SK-N-SH (cell line): ENCODE measurements around the gene RHOU. TPM values are rescaled to one million over a fixed set of nuclear protein-coding genes. Genes with fewer than 3 reads are reported as not detected.

Experiments
- CTCF ChIA-PET: fragments of 300-600, 350-600 bp; formaldehyde crosslinking; extraction: SDS; loops from one replicate; lab custom pipeline; 2021; lab: Yijun Ruan, JAX
- POLR2A ChIA-PET: fragments of 350-600 bp; sonication (Branson Sonifier 250); formaldehyde crosslinking; extraction: SDS; loops from one replicate; lab custom pipeline; 2020; ENCODE audit warnings: antibody characterized with exemption, inconsistent platforms; lab: Yijun Ruan, JAX
- DNase-seq: peaks from one replicate; pipeline ENCODE4 v3.0.0; 2012
- H2AFZ ChIP-seq: fragments of 200-600 bp; sonication (generic); 2 replicates; pipeline ENCODE4 v1.8.1; 2016; ENCODE audit warnings: antibody characterized with exemption, mild to moderate bottlenecking, low read depth
- H3F3A ChIP-seq: fragments of 200-600 bp; sonication (generic); replicated peaks from 2 replicates; pipeline ENCODE3; 2016; ENCODE audit warnings: antibody characterized with exemption, mild to moderate bottlenecking; ENCODE audit not compliant: insufficient read depth
- H3K27ac ChIP-seq, 2 experiments: fragments of 200-500 bp in 1 of 2; fragments of 200-600 bp in 1 of 2; sonication (Bioruptor generic) in 1 of 2; sonication (generic), shearing (Covaris generic) in 1 of 2; 2 replicates each; pipeline versions ENCODE4 v1.5.1 to v1.6.1; 2014 to 2016; ENCODE audit warnings: low read depth in 2 of 2, inconsistent platforms in 1 of 2, low read length in 1 of 2, mild to moderate bottlenecking in 1 of 2, mixed read lengths in 1 of 2
- H3K27me3 ChIP-seq: fragments of 200-600 bp; sonication (generic), shearing (Covaris generic); 2 replicates; pipeline ENCODE4 v1.6.1; 2016; ENCODE audit warnings: mixed run types; ENCODE audit not compliant: insufficient read depth
- H3K36me3 ChIP-seq, 2 experiments: fragments of 200-500 bp in 1 of 2; fragments of 200-600 bp in 1 of 2; sonication (Bioruptor generic) in 1 of 2; sonication (generic) in 1 of 2; replicated peaks in 1 of 2; 2 replicates each; pipeline versions ENCODE3 to v1.5.1; 2014 to 2016; ENCODE audit warnings: low read length in 1 of 2, mild to moderate bottlenecking in 1 of 2; ENCODE audit not compliant: insufficient read depth in 2 of 2, control insufficient read depth in 1 of 2
- H3K4me1 ChIP-seq, 2 experiments: fragments of 200-500 bp in 1 of 2; fragments of 200-600 bp in 1 of 2; sonication (Bioruptor generic) in 1 of 2; sonication (generic), shearing (Covaris generic) in 1 of 2; 2 replicates each; pipeline versions ENCODE4 v1.5.1 to v1.6.1; 2014 to 2016; ENCODE audit warnings: low read depth in 1 of 2, low read length in 1 of 2, mixed run types in 1 of 2; ENCODE audit not compliant: insufficient read depth in 2 of 2, control insufficient read depth in 1 of 2
- H3K4me2 ChIP-seq: fragments of 200-600 bp; sonication (generic), shearing (Covaris generic); 2 replicates; pipeline ENCODE4 v1.6.1; 2017; ENCODE audit warnings: mixed run types
- H3K4me3 ChIP-seq, 2 experiments: fragments of 200-500 bp in 1 of 2; fragments of 200-600 bp in 1 of 2; sonication (Bioruptor generic) in 1 of 2; sonication (generic), shearing (Covaris generic) in 1 of 2; 2 replicates each; pipeline versions ENCODE4 v1.5.1 to v1.8.1; 2014 to 2016; ENCODE audit warnings: low read depth in 2 of 2, inconsistent platforms in 1 of 2, low read length in 1 of 2, mild to moderate bottlenecking in 1 of 2, mixed read lengths in 1 of 2, moderate library complexity in 1 of 2
- H3K79me2 ChIP-seq: fragments of 200-600 bp; sonication (generic); 2 replicates; pipeline ENCODE4 v1.8.1; 2017; ENCODE audit warnings: mild to moderate bottlenecking; ENCODE audit not compliant: insufficient read depth
- H3K9ac ChIP-seq: fragments of 200-600 bp; sonication (generic); 2 replicates; pipeline ENCODE4 v1.6.1; 2017; ENCODE audit warnings: mixed run types
- H3K9me2 ChIP-seq: fragments of 200-600 bp; sonication (generic); 2 replicates; pipeline ENCODE4 v1.6.1; 2017; ENCODE audit warnings: mixed run types
- H3K9me3 ChIP-seq: fragments of 200-600 bp; sonication (generic); 2 replicates; pipeline ENCODE4 v1.6.1; 2017; ENCODE audit warnings: mixed run types, mild to moderate bottlenecking, moderate library complexity
- H4K20me1 ChIP-seq: fragments of 200-600 bp; sonication (generic); 2 replicates; pipeline ENCODE4 v1.6.1; 2017; ENCODE audit warnings: mild to moderate bottlenecking, mixed run types; ENCODE audit not compliant: insufficient read depth
- EP300 ChIP-seq, 2 experiments: IDR thresholded peaks; 2 replicates each; pipeline versions ENCODE4 v1.4.0 to v1.6.1; 2012; ENCODE audit warnings: borderline replicate concordance in 1 of 2, low read depth in 1 of 2, low read length in 1 of 2
- EZH2phosphoT487 ChIP-seq: fragments of 200-600 bp; sonication (generic); IDR thresholded peaks from 2 replicates; pipeline ENCODE4 v1.6.1; 2017; ENCODE audit warnings: low read depth, mixed run types, mild to moderate bottlenecking, antibody characterized with exemption, moderate library complexity, borderline replicate concordance
- FOSL2 ChIP-seq: IDR thresholded peaks from 2 replicates; pipeline ENCODE4 v1.4.0; 2012; ENCODE audit warnings: low read depth, mild to moderate bottlenecking, moderate library complexity, borderline replicate concordance
- FOXJ3 ChIP-seq: sonication (generic); formaldehyde crosslinking; IDR thresholded peaks from 2 replicates; pipeline ENCODE4 v1.5.1; 2020; ENCODE audit warnings: mild to moderate bottlenecking, missing genetic modification reagents
- FOXM1 ChIP-seq: IDR thresholded peaks from 2 replicates; pipeline ENCODE4 v1.4.0; 2012; ENCODE audit warnings: low read depth, mild to moderate bottlenecking
- GABPA ChIP-seq: IDR thresholded peaks from 2 replicates; pipeline ENCODE4 v1.4.0; 2012; ENCODE audit warnings: low read depth, mild to moderate bottlenecking
- JUND ChIP-seq: IDR thresholded peaks from 2 replicates; pipeline ENCODE4 v1.4.0; 2012
- MEF2A ChIP-seq: IDR thresholded peaks from 2 replicates; pipeline ENCODE4 v1.4.0; 2012; ENCODE audit warnings: low read depth, borderline replicate concordance
- RCOR1 ChIP-seq: fragments of 150-350 bp; IDR thresholded peaks from 2 replicates; pipeline ENCODE4 v1.6.1; 2017; ENCODE audit warnings: antibody characterized with exemption, low read length
- RXRA ChIP-seq: IDR thresholded peaks from 2 replicates; pipeline ENCODE4 v1.4.0; 2012; ENCODE audit warnings: low read depth, mild to moderate bottlenecking, borderline replicate concordance
- TAF1 ChIP-seq: IDR thresholded peaks from 2 replicates; pipeline ENCODE4 v1.6.1; 2012; ENCODE audit warnings: low read depth, mild to moderate bottlenecking, low read length, moderate library complexity, borderline replicate concordance
- WGBS: methylation state at CpG from one replicate; pipeline ENCODE4 v1.1.6; 2017; ENCODE audit warnings: low lambda C conversion rate; 5-methylcytosine and 5-hydroxymethylcytosine counted together
- polyA plus RNA-seq, 3 experiments: library from polyadenylated mRNA; depleted of rRNA; stranded (reverse); fragments of >200 nt; gene quantifications; 2 replicates each; pipeline ENCODE4 v1.2.3, GENCODE V29; 2012
- TF ChIP-seq, protein P1 (sequence below): IDR thresholded peaks from 2 replicates; pipeline ENCODE4 v1.4.0; 2012; ENCODE audit warnings: low read depth
- TF ChIP-seq, protein P2 (sequence below): IDR thresholded peaks from 2 replicates; pipeline ENCODE4 v1.6.1; 2012; ENCODE audit warnings: mild to moderate bottlenecking, low read depth, low read length, moderate library complexity
- TF ChIP-seq, protein P3 (sequence below): fragments of 150-350 bp; IDR thresholded peaks from 2 replicates; pipeline ENCODE4 v1.6.1; 2016; ENCODE audit warnings: mild to moderate bottlenecking, low read depth, low read length
- TF ChIP-seq, protein P4 (sequence below): IDR thresholded peaks from 2 replicates; pipeline ENCODE4 v1.4.0; 2012; ENCODE audit warnings: low read depth, borderline replicate concordance

Gene RHOU
- polyA plus RNA-seq, 1 of the 3 experiments (the other 2 are of a cell fraction): 0.36 TPM

DNA sequence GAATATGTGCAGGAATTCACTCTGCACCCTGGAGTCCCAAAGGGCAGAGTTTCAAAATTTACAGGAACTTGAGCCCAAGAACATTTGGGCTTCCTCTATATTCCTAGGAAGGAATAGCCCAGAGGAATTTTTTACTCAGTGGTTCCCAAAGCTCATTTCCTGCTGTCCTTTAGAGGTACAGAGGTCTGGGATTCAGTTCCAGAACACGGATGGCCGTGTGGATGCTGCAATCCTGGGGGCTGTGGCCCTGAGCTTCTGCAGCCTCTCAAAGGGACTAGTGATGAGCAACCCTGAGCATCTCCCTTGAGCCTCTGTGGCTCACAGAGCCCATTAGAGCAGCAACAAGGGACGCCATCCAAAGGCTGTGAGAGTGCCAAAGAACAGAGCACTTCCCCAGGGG, 10.1 kb upstream of the RHOU start:
- H3K27ac ChIP-seq: no peak overlapping the region
- 51% methylated on average over 2 of the region's 3 CpGs for WGBS
- H3K4me1 ChIP-seq: peaks cover 0 to 2% of the 10 kb centered on the region in 2 experiments; a peak in 1 of 4 replicates
- no peak for TF ChIP-seq RCOR1
- no peak for TF ChIP-seq FOXM1
- TF ChIP-seq, protein P1, sequence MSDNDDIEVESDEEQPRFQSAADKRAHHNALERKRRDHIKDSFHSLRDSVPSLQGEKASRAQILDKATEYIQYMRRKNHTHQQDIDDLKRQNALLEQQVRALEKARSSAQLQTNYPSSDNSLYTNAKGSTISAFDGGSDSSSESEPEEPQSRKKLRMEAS: no peak
- TF ChIP-seq, protein P2, sequence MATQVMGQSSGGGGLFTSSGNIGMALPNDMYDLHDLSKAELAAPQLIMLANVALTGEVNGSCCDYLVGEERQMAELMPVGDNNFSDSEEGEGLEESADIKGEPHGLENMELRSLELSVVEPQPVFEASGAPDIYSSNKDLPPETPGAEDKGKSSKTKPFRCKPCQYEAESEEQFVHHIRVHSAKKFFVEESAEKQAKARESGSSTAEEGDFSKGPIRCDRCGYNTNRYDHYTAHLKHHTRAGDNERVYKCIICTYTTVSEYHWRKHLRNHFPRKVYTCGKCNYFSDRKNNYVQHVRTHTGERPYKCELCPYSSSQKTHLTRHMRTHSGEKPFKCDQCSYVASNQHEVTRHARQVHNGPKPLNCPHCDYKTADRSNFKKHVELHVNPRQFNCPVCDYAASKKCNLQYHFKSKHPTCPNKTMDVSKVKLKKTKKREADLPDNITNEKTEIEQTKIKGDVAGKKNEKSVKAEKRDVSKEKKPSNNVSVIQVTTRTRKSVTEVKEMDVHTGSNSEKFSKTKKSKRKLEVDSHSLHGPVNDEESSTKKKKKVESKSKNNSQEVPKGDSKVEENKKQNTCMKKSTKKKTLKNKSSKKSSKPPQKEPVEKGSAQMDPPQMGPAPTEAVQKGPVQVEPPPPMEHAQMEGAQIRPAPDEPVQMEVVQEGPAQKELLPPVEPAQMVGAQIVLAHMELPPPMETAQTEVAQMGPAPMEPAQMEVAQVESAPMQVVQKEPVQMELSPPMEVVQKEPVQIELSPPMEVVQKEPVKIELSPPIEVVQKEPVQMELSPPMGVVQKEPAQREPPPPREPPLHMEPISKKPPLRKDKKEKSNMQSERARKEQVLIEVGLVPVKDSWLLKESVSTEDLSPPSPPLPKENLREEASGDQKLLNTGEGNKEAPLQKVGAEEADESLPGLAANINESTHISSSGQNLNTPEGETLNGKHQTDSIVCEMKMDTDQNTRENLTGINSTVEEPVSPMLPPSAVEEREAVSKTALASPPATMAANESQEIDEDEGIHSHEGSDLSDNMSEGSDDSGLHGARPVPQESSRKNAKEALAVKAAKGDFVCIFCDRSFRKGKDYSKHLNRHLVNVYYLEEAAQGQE: no peak
- TF ChIP-seq RXRA: no peak
- TF ChIP-seq, protein P3, sequence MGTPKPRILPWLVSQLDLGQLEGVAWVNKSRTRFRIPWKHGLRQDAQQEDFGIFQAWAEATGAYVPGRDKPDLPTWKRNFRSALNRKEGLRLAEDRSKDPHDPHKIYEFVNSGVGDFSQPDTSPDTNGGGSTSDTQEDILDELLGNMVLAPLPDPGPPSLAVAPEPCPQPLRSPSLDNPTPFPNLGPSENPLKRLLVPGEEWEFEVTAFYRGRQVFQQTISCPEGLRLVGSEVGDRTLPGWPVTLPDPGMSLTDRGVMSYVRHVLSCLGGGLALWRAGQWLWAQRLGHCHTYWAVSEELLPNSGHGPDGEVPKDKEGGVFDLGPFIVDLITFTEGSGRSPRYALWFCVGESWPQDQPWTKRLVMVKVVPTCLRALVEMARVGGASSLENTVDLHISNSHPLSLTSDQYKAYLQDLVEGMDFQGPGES: no peak
- no peak for TF ChIP-seq FOXJ3 (CRISPR knock-in tag)
- no peak for TF ChIP-seq FOSL2
- TF ChIP-seq TAF1: no peak
- no peak for TF ChIP-seq JUND
- TF ChIP-seq EZH2phosphoT487: no peak
- no peak for TF ChIP-seq GABPA
- TF ChIP-seq, protein P4, sequence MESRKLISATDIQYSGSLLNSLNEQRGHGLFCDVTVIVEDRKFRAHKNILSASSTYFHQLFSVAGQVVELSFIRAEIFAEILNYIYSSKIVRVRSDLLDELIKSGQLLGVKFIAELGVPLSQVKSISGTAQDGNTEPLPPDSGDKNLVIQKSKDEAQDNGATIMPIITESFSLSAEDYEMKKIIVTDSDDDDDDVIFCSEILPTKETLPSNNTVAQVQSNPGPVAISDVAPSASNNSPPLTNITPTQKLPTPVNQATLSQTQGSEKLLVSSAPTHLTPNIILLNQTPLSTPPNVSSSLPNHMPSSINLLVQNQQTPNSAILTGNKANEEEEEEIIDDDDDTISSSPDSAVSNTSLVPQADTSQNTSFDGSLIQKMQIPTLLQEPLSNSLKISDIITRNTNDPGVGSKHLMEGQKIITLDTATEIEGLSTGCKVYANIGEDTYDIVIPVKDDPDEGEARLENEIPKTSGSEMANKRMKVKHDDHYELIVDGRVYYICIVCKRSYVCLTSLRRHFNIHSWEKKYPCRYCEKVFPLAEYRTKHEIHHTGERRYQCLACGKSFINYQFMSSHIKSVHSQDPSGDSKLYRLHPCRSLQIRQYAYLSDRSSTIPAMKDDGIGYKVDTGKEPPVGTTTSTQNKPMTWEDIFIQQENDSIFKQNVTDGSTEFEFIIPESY: no peak
- no peak for TF ChIP-seq MEF2A
- no peak for TF ChIP-seq EP300 (IDR thresholded peaks at IDR 0.05; ENCODE audit: borderline replicate concordance in 1 of 2, low read depth in 1 of 2, low read length in 1 of 2)
- ChIA-PET CTCF (interaction anchor here (0.6 to 0.8 kb wide), 2 partner anchors 9 to 503 kb away, joined by 3 read pairs; no protein-coding TSS in a partner anchor), POLR2A (no interaction called here)
- no peaks in the 10 kb centered on the region for H3K9me2 ChIP-seq
- no peak overlapping the region for H3K4me2 ChIP-seq
- no peaks in the 10 kb centered on the region for H3F3A ChIP-seq
- H3K79me2 ChIP-seq: no peaks in the 10 kb centered on the region
- H2AFZ ChIP-seq: no peak overlapping the region
- H3K4me3 ChIP-seq: no peak overlapping the region
- no peaks in the 10 kb centered on the region for H4K20me1 ChIP-seq
- H3K36me3 ChIP-seq: no peaks in the 10 kb centered on the region
- H3K9ac ChIP-seq: no peak overlapping the region
- no peaks in the 10 kb centered on the region for H3K9me3 ChIP-seq
- H3K27me3 ChIP-seq: no peaks in the 10 kb centered on the region
- DNase-seq: no peak
